Caco-2 (cell line): ENCODE measurements around the gene ZNF217. TPM values are rescaled to one million over a fixed set of nuclear protein-coding genes. Genes with fewer than 3 reads are reported as not detected.
"Not testable (repeated sequence)": the region's sequence is repeated elsewhere in the genome, so short reads cannot be mapped to it uniquely, and the experiment has no call there.

ENCODE experiments used
- BruUV-seq: library from RNA; stranded (reverse); fragments of 400-500 nt; replicated peaks from 2 replicates; lab custom pipeline; 2021; lab: Mats Ljungman, UMichigan
- CTCF ChIA-PET: fragments of 300-600 bp; sonication (Branson Sonifier 250); formaldehyde crosslinking; loops from one replicate; lab custom pipeline; 2022; ENCODE audit warnings: antibody characterized with exemption; lab: Charles Lee
- POLR2A ChIA-PET: fragments of 300-600 bp; sonication (Branson Sonifier 250); formaldehyde crosslinking; loops from one replicate; lab custom pipeline; 2022; ENCODE audit warnings: antibody characterized with exemption; lab: Charles Lee
- DNase-seq, 2 experiments: peaks; one replicate each; pipeline versions ENCODE4 v3.0.0 to v3.0.0-alpha.2; 2020 to 2022
- H3K27me3 ChIP-seq: replicated peaks from 2 replicates; pipeline ENCODE4 v1.6.0; 2011; ENCODE audit warnings: low read length; ENCODE audit not compliant: control insufficient read depth, insufficient read depth
- H3K36me3 ChIP-seq: 2 replicates; pipeline ENCODE4 v1.5.1; 2011; ENCODE audit warnings: low read length; ENCODE audit not compliant: control insufficient read depth, insufficient read depth
- H3K4me1 ChIP-seq: fragments of 250-450 bp; sonication (Bioruptor Pico); 2 replicates; pipeline ENCODE4 v1.5.1; 2020; ENCODE audit warnings: mild to moderate bottlenecking
- H3K4me3 ChIP-seq: 2 replicates; pipeline ENCODE4 v1.5.1; 2011; ENCODE audit warnings: low read depth, mild to moderate bottlenecking, control low read depth, low read length
- H3K9me3 ChIP-seq: fragments of 250-450 bp; sonication (Bioruptor Pico); 2 replicates; pipeline ENCODE4 v1.5.1; 2020; ENCODE audit warnings: mild to moderate bottlenecking, moderate library complexity
- H3K27ac Mint-ChIP-seq: one replicate; pipeline ENCODE4 v1.8.0; 2022; ENCODE audit warnings: mixed read lengths; ENCODE audit not compliant: unreplicated experiment
- H3K27me3 Mint-ChIP-seq: one replicate; pipeline ENCODE4 v1.8.0; 2022; ENCODE audit warnings: mixed read lengths; ENCODE audit not compliant: insufficient read depth, unreplicated experiment
- H3K36me3 Mint-ChIP-seq: one replicate; pipeline ENCODE4 v1.8.0; 2022; ENCODE audit warnings: mild to moderate bottlenecking, mixed read lengths; ENCODE audit not compliant: insufficient read depth, unreplicated experiment
- H3K4me1 Mint-ChIP-seq: one replicate; pipeline ENCODE4 v1.8.0; 2022; ENCODE audit warnings: low read depth, mixed read lengths; ENCODE audit not compliant: unreplicated experiment
- H3K4me3 Mint-ChIP-seq: one replicate; pipeline ENCODE4 v1.8.0; 2022; ENCODE audit warnings: mild to moderate bottlenecking, moderate library complexity, mixed read lengths; ENCODE audit not compliant: unreplicated experiment
- H3K9me3 Mint-ChIP-seq: one replicate; pipeline ENCODE4 v1.8.0; 2022; ENCODE audit warnings: mixed read lengths; ENCODE audit not compliant: unreplicated experiment
- intact Hi-C: fragments of 100-400 bp; cut with micrococcal nuclease; formaldehyde crosslinking; loops from one replicate; pipeline ENCODE4 v1.10.0; 2022; ENCODE audit not compliant: unreplicated experiment
- total RNA-seq: library from RNA; stranded (reverse); gene quantifications from 2 replicates; pipeline ENCODE4 v1.2.3, GENCODE V29; 2022
- TF ChIP-seq, protein P1 (sequence below), 2 experiments: fragments of 200-600 bp in 1 of 2; IDR thresholded peaks; 1 replicate in 1 of 2; 2 replicates in 1 of 2; pipeline versions ENCODE4 v1.5.1 to v1.8.0; 2011 to 2022; ENCODE audit warnings: antibody characterized with exemption in 1 of 2, control low read depth in 1 of 2, inconsistent platforms in 1 of 2, low read depth in 1 of 2, low read length in 1 of 2, mild to moderate bottlenecking in 1 of 2, moderate library complexity in 1 of 2; ENCODE audit not compliant: insufficient read depth in 1 of 2, severe bottlenecking in 1 of 2, unreplicated experiment in 1 of 2

Gene ZNF217
- total RNA-seq, 1 experiment from 2014 or later: 65.5 TPM

GRCh38 chr20:53639647-53640440, 46.2 kb upstream of the ZNF217 start:
- Mint-ChIP-seq H3K4me3 (no peak overlapping the region), H3K36me3 (no peaks in the 10 kb centered on the region), H3K27ac (peak overlapping the region; percentile 24), H3K9me3 (no peaks in the 10 kb centered on the region), H3K4me1 (peaks cover 44% of the 10 kb centered on the region), H3K27me3 (no peaks in the 10 kb centered on the region)
- Histone ChIP-seq H3K4me1 (peaks cover 25% of the 10 kb centered on the region), H3K36me3 (no peaks in the 10 kb centered on the region; the same call in 1 of the 2 replicates), H3K4me3 (no peak overlapping the region), H3K9me3 (no peaks in the 10 kb centered on the region), H3K27me3 (no peaks in the 10 kb centered on the region)
- intact Hi-C loops: loop anchor here (5.0 kb wide), 1 partner anchor 63 kb away; no protein-coding TSS in a partner anchor
- CTCF ChIA-PET: interaction anchor here (0.6 kb wide), 1 partner anchor 32 kb away, joined by 3 read pairs; no protein-coding TSS in a partner anchor
- TF ChIP-seq, protein P1, sequence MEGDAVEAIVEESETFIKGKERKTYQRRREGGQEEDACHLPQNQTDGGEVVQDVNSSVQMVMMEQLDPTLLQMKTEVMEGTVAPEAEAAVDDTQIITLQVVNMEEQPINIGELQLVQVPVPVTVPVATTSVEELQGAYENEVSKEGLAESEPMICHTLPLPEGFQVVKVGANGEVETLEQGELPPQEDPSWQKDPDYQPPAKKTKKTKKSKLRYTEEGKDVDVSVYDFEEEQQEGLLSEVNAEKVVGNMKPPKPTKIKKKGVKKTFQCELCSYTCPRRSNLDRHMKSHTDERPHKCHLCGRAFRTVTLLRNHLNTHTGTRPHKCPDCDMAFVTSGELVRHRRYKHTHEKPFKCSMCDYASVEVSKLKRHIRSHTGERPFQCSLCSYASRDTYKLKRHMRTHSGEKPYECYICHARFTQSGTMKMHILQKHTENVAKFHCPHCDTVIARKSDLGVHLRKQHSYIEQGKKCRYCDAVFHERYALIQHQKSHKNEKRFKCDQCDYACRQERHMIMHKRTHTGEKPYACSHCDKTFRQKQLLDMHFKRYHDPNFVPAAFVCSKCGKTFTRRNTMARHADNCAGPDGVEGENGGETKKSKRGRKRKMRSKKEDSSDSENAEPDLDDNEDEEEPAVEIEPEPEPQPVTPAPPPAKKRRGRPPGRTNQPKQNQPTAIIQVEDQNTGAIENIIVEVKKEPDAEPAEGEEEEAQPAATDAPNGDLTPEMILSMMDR (IDR thresholded peaks at IDR 0.05; ENCODE audit: insufficient read depth in 1 of 2, low read depth in 1 of 2, low read length in 1 of 2, severe bottlenecking in 1 of 2, unreplicated experiment in 1 of 2): no peak
- TSS peak; percentile 60 for BruUV-seq
- DNase-seq: peak in 1 of 2 experiments; percentile 23
- POLR2A ChIA-PET: no interaction called here

DNA sequence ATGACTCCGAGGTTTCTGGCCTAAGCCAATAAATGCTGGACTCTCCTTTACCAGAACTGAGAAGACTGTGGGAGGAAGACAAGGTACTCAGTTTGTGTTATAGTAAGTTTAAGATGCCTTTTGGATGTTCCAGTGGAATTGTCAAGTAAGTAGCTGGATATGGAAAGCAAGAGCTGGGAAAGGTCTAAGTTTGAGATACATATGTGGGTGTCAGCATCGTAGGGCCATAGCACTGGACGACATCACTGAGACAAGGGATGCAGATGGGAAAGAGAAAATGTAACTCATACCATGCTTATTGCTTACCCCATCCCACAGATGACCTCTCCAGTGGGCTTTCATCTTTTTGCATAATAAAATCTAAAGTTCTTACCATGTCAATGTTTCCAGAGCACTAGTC, 45.5 kb upstream of the ZNF217 start:
- no TSS peak for BruUV-seq
- no peaks in the 10 kb centered on the region for H3K36me3 Mint-ChIP-seq
- intact Hi-C loops: no loop called here
- H3K36me3 ChIP-seq: no peaks in the 10 kb centered on the region; the same call in 1 of the 2 replicates
- no peaks in the 10 kb centered on the region for H3K27me3 ChIP-seq
- ChIA-PET POLR2A (no interaction called here), CTCF (no interaction called here)
- TF ChIP-seq, protein P1 (IDR thresholded peaks at IDR 0.05; ENCODE audit: insufficient read depth in 1 of 2, low read depth in 1 of 2, low read length in 1 of 2, severe bottlenecking in 1 of 2, unreplicated experiment in 1 of 2): no peak
- H3K4me3 ChIP-seq: no peak overlapping the region
- DNase-seq: no peak
- no peaks in the 10 kb centered on the region for H3K27me3 Mint-ChIP-seq
- no peaks in the 10 kb centered on the region for H3K9me3 Mint-ChIP-seq
- H3K4me3 Mint-ChIP-seq: no peak overlapping the region
- peaks cover 44% of the 10 kb centered on the region for H3K4me1 Mint-ChIP-seq
- H3K27ac Mint-ChIP-seq: no peak overlapping the region
- no peaks in the 10 kb centered on the region for H3K9me3 ChIP-seq
- peaks cover 25% of the 10 kb centered on the region for H3K4me1 ChIP-seq

GRCh38 chr20:53637310-53637709, 43.7 kb upstream of the ZNF217 start:
- peaks cover 34% of the 10 kb centered on the region for H3K4me1 Mint-ChIP-seq
- H3K9me3 ChIP-seq, H3K4me3 Mint-ChIP-seq, intact Hi-C loops, BruUV-seq, H3K27me3 ChIP-seq, CTCF ChIA-PET, H3K27me3 Mint-ChIP-seq, H3K36me3 ChIP-seq, POLR2A ChIA-PET, H3K4me1 ChIP-seq, H3K9me3 Mint-ChIP-seq, H3K27ac Mint-ChIP-seq, H3K4me3 ChIP-seq, H3K36me3 Mint-ChIP-seq: not testable (repeated sequence)
- DNase-seq: peak in 1 of 2 experiments; percentile 17
